T-helper 1 cell (primary cell): Measurements from ENCODE around the gene SLC9A7.

ENCODE experiments used
- DNase-seq, 5 donors: peaks; one replicate each; pipeline ENCODE4 v3.0.0-alpha.2; 2012 to 2020

Gene SLC9A7

DNA sequence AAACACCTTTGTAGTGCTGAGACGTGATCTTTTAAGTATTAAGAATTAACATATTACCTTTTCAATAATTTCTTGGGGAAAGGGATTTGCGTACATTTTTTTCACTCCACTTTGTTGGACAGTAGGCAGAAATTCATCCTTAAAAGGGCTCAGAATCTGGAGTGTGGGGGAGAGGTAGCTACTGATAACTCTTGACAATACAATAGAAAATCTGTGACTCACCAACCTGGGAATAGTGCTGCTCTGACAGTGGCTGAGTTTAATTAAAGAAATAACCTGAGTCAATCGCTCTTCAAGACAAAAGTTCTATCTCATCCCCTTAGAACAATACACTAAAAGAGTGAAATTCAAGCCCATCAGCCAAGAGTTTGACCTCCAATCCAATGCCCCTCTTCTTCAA, 60.2 kb downstream of the SLC9A7 start:
- DNase-seq = no peak

DNA sequence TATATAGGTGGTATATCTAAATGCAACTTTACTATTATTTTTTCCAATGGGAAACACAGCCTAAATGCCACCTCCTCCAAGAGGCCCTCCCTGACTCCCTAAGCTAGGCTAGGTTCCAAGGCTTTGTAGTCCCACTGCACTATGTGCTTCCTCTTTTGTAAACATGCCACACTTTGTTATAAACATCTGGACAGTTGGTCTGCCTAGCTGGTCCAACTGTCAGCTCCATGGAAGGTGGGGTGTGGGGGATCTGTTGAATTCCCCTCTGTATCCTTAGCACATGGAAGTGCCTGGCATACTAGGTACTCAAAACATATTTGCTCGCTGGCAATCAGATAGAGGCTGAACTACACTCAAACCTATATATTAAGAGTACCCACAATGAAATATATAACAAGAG, 63.4 kb downstream of the SLC9A7 start:
- no peak for DNase-seq

DNA sequence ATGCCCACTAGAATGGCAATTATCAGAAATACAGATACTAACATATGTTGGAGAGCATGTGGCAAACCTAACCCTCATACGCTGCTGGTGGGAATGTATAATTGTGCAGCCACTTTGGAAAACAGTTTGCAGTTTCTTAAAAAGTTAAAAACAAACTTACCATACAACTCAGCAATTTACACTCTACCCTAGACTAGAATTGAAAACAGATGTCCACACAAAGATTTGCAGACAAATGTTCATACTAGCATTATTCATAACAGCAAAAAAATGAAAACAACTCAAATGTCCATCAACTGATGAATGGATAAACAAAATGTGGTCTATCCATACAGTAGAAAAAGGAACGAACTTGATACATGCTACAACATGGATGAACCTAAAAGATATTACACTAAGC, 64.4 kb downstream of the SLC9A7 start:
- no peak for DNase-seq

DNA sequence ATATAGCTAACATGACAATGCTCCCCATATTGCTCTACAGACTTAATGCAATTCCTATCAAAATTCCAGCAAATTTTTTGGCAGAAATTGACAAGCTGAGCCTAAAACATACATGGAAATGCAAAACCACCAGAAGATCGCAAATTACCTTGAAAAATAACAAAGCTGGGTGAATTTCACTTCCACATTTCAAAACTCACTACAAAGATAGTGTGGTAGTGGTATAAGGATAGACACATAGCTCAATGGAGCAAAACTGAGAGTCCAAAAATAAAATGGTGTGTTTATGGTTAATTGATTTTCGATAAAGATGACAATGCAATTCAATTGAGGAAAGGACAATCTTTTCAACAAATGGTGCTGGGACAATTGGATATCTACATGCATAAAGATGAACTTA, 65.8 kb downstream of the SLC9A7 start:
- no peak for DNase-seq

DNA sequence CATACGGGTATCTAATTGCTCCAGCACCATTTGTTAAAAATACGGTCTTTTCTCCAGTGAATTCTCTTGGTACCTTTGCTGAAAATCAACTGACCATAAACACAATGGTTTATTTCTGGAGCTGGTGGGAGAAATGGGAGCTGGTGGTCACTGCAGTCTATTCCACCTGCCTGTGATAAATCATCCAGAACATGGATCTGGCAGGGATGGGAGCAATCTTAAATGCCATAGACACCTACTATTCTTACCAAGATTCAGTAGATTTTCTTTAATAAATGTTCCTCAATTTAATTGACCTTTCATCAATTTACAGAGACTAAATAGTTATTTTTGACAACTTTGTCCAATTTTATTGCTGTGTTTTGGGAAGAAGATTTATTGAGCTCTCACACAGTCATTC, 68.1 kb downstream of the SLC9A7 start:
- DNase-seq = no peak

DNA sequence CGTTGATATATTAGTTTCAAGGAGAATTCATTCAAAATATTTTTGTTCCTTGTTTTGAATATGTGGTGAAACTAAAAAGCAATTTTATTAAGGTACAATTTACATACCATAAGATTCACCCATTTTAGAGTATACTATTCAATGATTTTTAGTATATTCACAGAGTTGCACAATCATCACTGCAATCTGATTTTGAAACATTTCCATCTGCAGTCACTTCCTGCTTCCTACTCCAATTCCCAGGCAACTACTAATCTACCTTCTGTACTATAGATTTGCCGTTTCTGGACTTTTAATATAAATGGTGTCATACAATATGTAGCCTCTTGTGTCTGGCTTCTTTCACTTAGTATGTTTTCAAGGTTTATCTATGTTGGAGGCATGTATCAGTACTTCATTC, 71.3 kb downstream of the SLC9A7 start:
- no peak for DNase-seq

DNA sequence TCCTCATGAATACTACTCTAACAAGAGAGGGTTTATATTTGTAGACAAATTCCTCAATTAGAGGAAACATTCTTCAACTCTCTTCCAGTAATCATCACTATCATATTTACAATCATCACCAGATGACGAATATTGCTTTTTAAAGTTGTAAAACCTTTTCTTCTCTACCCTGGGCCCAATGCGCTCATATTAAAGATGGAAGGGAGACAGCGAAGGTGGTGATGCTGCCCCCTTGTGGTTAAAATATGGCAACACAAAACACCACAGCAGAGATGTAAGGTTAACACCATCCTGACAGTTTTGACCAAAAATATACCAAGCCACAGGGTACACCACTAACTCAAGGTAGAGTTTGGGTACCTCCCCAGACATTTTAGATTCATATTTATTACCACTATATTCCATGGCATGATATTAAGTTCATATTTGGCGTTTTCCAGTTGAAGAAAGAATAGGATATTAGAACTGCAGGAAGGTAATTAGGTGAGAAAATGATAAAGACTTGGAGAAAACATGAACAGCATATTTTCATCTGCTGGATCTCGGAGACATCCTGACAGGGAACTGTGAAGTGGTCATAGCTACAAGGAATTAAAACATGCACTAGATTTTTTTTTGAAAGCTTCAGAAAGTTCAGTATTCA, 72.8 kb downstream of the SLC9A7 start:
- peak in 2 of 5 donors; percentile 22 to 56 for DNase-seq

DNA sequence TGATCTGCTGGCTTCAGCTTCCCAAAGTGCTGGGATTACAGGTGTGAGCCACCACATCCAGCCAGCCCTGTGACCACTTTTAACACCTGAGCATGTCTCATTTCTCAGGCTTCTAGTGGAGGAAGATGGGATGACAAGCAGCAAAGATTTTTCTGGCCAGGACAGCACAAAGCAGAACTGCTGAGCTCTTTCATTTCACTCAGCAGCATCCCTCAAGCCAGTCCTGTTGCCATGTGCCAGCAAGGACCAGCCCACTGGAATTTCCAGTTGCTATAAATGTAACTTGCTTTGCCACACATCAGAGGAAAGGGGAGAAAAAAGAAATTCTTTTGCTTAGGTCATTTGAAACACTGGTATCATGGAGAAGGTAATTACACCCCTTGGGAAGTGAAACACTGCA, 75.9 kb downstream of the SLC9A7 start:
- DNase-seq = no peak

DNA sequence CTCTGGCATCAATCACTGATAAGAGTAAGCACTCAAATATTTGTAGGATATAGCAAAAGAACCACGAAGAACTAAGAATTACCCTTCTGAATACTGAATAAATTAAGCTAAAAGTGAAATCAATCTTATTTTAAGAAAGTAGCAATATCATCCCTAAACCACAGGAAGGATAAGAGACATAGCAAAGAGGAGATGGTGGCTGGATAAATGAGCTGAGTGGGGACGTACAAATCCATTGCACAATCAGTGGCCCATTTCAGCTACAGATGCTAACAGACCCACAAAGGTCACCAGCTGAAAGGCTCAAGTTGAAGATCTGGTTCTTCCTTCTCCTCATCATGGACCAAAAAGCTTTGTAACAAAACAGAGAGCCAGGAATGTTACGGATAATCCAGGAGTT, 77.1 kb downstream of the SLC9A7 start:
- DNase-seq = no peak

DNA sequence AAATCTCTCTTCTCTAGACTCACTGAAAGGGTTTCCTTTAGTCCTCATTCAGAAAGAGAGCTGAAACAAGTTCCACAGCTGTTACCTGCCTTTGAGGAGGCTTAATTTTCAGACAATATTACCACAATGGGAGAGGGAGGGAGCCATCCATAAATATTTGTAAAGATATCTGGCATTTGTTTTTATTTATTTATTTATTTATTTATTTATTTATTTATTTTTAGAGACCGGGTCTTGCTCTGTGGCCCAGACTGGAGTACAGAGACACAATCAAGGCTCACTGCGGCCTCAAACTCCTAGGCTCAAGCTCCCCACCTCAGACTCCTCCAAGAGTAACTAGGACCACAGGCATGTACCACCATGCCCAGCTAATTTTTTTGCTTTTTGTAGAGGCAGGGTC, 80.7 kb downstream of the SLC9A7 start:
- no peak for DNase-seq

DNA sequence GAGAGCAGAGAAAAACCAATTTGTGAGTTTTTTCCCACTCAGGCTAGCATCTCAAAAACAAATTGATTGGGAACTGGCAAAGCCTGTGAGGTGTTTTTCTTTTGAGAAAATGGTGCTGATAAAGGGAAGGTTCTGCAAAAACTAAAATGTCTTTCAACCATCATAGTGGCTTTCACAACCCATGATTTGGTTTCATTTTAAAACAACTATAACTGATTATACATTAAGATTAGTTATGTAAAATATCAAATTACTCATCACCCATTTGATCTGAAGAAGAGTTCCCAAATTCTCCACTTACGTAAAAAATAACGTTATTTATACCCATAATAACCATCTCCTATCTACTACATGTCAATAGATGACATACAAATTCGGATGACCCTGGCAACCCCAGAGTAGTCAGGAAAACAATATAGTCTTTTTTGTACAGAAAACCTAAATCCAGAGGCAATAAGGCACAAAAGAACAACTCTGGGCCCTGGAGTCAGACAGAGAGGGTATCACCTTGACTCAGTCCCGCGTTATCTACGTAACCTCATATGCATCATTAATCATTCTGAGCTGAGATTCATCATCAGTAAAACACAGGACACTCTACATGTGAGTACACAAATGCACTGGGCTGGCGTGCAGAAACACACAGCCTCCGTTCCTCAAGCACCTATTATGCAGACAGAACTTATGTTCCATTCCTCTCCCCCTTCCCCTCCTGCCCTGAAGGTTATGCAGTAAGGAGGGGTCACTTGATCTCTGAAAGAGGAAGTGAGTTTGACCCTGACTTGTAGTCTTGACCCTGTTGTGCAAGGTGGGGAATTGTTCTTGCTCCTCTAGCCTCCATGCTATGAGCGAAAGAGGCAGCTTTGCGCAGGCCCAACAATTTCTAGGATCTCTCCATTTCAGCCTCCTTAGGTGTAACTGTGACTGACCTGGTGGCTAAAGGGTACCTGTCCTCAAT, 82.2 kb downstream of the SLC9A7 start:
- DNase-seq = no peak

DNA sequence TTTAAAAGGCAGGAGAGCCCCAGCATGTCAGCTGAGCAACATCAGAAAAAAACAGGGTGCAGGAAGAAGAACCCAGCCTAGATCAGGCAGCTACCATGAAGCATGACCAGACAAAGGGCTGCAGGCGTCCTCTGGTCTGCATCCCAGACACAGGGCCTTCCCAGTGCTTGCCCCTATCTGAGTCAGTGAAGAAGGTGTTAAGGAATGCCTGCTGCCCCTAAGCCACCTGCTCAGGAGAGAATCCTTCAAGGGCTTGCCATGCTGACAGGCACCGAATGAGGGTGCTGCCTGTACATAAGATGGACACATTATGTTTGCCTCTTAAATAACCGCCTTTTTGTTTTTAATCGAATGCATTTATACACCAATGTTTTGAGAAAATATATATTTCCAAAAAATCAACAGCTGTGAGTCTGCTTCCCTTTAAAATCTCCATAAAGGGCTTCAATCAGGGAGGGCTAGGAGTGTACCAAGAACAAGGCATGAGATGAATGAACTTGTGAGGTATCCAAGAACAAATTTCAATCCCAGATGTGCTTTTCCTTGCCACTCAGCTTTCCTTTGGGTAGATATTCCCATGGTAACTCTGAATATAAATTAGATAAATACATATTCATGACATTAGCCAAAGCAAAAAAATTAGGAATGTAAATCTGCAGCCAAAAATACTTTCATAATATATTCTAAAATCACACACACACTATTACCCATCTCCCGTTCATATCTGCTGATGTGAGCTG, 85.1 kb downstream of the SLC9A7 start:
- no peak for DNase-seq

DNA sequence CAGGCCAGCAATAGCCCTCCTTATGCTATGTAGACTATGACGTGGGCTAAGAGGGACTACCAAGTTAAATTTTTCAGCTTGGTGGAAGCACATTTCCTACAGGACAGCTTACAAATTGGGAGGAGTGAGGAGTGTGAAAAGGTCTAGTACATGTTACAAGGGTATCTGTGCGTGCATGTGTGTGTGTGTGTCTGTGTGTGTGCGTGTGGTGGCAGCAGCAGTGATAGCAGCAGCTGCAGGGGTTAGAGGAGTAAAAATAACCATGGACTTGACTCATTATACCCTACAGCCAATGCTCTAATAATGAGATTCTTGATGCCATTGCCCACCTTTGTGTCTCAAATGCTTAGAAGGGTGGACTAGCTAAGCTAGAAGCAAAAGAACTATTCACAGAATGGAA, 88.6 kb downstream of the SLC9A7 start:
- DNase-seq = no peak

DNA sequence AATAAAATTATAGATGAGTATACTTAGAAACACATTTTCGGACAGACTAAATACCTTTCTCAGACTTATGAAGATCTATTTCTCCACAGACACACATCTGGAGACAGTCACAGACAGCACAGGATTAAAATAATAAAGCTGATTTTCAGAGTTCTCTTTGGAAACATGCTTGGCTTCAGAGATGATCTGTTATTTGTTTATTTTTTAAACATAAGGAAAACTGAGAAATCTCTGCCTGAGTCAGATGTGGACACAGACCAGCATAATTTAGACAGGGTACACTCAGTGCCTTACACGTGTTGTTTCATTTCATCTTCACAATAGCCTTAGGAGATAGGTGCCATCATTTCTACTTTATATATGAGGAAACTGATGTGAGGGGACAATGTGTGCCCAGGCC, 92.1 kb downstream of the SLC9A7 start:
- DNase-seq = no peak

DNA sequence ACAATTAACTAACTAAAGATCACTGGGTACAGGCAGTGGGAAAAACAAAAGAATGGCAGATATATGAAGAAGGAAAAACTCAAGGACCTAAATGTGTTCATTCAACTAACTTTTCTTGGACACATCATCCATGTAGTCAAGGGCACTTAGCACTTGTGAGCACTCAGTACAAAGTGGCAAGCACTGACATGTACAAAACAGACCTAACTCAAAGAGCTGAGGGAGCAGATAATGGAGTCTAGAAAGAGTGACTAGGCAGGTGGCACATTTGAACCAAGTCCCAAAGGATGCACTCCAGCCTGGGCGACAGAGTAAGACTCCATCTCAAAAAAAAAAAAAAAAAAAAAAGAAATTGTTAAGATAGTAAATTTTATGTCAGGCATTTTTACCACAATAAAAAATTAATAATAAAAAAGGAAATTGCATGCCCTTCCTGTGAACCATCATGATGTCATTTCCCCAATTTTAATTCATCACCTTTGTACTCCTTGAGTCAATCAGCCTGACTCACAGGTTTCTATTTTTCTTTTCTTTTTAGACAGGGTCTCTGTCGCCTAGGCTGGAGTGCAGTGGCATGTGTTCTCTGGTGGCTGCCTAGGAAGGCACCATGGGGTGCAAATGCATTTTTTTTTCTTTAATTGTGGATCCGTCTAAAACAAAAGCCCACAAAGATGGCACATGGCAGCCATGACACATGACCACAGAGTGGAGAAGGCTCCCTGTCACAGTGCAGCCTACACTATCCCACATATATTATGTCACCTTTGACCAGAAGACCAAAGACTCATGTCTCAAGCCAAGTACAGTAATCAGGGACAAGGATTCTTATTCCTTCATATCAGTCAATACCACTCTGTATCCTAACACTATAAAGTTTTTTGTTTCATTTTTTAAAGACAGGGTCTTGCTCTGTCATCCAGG, 93.4 kb downstream of the SLC9A7 start:
- no peak for DNase-seq

DNA sequence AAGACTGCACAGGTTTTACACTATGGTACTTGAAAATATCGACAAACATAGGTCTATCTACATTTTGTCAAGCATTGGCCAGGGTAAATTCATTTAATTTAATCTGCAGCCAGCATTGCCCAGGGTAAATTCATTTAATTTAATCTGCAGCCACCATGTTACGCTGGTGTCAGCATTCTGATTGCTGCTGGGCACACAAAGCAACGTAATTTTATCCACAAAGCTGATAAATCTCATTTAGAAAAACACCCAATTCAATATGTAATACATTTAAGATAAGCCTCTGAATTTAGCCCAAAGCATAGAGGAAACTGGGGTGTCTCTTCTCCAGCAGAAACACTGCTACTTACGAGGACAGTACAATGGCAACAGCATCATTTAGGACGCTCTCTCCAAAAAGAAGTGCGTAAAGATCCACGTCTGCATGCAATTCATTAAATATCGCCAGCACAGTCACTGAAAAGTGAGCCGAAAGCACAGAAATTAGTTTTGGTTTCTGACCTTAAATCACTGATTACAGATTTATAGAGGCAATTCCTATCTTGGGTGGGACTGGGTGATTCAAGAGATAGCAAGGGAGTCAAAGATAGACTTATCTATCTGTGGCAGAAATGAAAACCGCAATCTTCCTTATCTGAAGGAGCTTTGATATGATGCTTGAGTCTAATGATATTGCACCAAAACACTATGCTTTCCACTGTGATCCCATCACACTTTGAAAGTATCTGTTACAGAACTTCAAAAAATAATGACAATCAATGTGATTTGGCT, 96.5 kb downstream of the SLC9A7 start:
- DNase-seq = no peak

DNA sequence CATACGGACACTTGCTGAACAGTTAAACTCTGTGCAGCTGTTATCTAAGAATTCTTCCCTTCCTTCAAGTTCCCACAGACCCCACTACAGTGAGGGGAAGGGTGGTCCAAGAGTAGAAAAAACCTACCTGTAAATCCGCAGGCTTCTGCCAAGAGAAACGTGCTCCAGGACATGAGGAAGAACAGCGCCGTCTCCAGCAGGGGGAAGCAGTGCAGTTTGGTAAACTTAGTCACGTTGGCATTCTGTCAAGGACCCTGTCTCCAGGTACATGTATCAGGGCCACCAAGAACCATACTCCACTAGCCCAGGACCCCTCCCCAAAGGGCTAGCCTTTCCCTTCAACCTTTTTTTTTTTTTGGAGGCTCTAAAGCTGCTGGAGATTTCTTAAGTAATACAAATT, 105.4 kb downstream of the SLC9A7 start:
- no peak for DNase-seq

DNA sequence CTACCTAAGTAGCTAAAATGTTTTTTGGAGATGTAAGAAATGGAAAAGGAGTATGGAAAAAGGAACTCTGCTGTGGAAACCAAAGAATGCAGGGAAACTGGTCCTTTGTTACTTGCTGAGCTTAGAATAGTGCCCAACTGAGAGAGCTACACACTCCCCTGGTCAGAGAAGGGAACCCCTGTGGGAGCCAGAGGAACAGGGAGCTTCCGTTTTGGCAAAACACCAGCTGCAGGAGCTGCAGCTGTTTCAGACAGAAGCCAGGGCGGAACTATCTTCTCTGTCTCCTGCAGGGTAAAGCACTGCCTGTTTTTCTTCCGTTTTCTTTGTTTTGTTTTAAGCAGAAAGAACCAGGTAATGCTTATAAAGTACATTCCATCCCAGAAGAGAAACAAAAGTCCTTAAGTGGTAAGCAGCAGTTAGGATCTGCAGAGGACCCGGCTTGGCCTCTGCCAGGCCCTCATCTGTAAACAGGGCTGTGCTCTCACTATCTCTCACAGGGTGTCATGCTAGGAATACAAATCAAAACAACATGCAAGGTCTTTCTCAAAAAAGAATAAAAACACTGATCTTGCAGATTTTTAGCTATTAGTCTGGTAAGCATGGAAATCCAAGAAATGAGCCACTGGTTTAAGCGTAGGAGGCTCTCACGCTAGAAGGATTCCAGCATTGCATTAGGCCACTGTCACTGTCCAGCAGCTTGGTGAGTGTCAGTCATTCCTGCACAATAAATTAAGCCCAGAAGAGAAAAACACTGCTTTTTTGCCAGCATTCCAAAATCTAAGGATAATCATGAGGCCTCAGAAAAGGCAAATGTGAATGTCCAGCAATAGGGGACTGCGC, 109.3 kb downstream of the SLC9A7 start:
- DNase-seq = no peak

DNA sequence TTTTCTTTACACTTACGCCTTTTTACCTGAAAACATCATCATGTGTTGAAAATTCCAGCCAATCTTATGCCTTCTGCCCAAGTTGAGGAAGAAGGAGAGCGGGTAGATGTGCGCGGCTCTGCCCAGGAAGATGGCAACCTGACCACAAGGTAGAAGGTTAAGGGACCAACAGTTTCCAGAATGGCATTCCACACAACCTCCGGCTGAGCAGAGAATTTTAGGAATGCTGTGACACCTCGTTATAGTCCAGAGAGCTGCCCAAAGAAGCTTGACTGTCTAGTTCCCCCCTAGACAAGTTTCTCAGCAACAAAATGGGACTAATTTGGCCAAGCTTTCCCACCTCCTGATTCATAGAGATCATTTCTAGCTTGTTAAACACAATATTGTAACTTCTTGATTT, 110.3 kb downstream of the SLC9A7 start:
- no peak for DNase-seq

DNA sequence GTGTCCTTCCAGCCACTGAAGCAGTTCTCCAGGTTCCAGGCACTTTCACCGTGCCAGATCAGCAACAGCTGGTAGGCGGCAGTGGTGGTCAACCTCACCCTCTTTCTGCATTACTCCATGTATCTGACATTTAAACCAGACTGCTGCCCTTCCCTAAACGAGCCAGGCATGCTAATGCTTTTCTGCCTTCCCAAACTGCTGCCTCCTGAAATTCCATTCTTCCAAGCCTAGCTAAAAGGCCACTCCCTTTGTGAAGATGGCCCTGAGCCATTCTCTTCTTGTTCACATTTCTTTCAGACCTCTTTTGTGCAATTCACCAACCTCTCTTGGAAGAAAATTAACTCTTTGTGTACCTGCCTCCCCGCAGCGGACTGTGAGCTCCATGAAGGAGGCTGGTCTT, 111.7 kb downstream of the SLC9A7 start:
- no peak for DNase-seq

DNA sequence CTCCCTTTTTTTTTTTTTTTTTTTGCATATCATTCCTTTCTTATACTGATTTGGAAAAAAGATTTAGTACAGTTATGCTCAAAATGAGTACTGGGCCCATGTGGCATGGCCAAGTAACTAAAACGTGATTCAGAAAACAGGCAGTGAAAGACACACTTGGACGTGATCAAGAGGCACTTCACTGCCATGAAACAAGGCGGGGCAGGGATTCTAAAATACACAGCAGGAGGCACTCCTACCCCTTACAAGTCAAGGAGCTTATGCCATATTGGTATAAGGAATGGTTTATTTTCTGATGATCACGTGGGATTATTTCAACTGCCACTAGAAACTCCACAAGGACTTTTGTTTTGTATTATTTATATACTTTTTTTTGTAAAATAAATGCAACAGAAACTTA, 113.3 kb downstream of the SLC9A7 start:
- no peak for DNase-seq
